ENCODE results near the gene PLXDC2. TPM values are rescaled to one million over a fixed set of nuclear protein-coding genes. Genes with fewer than 3 reads are reported as not detected.

PLXDC2 gene
- polyA plus RNA-seq, 1 donor from 2014 or later = 0.18 TPM

GRCh38 chr10:19902456-19902855 is 86.2 kb downstream of the PLXDC2 start:
- Mint-ChIP-seq H3K4me1 (no peaks in the 10 kb centered on the region), H3K36me3 (no peaks in the 10 kb centered on the region), H3K27ac (no peak overlapping the region), H3K27me3 (no peaks in the 10 kb centered on the region), H3K4me3 (no peak overlapping the region), H3K9me3 (peaks cover 1 to 7% (median 6%) of the 10 kb centered on the region in 3 donors)

GRCh38 chr10:19904202-19904661 is 88.0 kb downstream of the PLXDC2 start:
- H3K4me1 Mint-ChIP-seq = no peaks in the 10 kb centered on the region
- H3K4me3 Mint-ChIP-seq = no peak overlapping the region
- H3K27me3 Mint-ChIP-seq = no peaks in the 10 kb centered on the region
- H3K36me3 Mint-ChIP-seq = no peaks in the 10 kb centered on the region
- peaks cover 1 to 6% (median 1%) of the 10 kb centered on the region in 3 donors for H3K9me3 Mint-ChIP-seq
- no peak overlapping the region for H3K27ac Mint-ChIP-seq

GRCh38 chr10:19906108-19906791 is 90.0 kb downstream of the PLXDC2 start:
- peaks cover 1 to 6% (median 1%) of the 10 kb centered on the region in 3 donors for H3K9me3 Mint-ChIP-seq
- H3K27ac Mint-ChIP-seq = no peak overlapping the region
- H3K27me3 Mint-ChIP-seq = no peaks in the 10 kb centered on the region
- H3K4me1 Mint-ChIP-seq = no peaks in the 10 kb centered on the region
- H3K4me3 Mint-ChIP-seq = no peak overlapping the region
- H3K36me3 Mint-ChIP-seq = no peaks in the 10 kb centered on the region

- Mint-ChIP-seq H3K36me3 (no peaks in the 10 kb centered on the region), H3K4me1 (peaks cover 0 to 3% (median 0%) of the 10 kb centered on the region in 3 donors), H3K27me3 (no peaks in the 10 kb centered on the region), H3K27ac (no peak overlapping the region), H3K9me3 (peaks cover 1 to 6% (median 1%) of the 10 kb centered on the region in 3 donors), H3K4me3 (no peak overlapping the region)
These were observed 92.9 kb downstream of the PLXDC2 start for GRCh38 chr10:19908991-19909696.

GRCh38 chr10:19911886-19912285 is 95.7 kb downstream of the PLXDC2 start:
- Mint-ChIP-seq H3K27me3 (no peaks in the 10 kb centered on the region), H3K36me3 (no peaks in the 10 kb centered on the region), H3K4me3 (no peak overlapping the region), H3K4me1 (peaks cover 0 to 3% (median 0%) of the 10 kb centered on the region in 3 donors), H3K27ac (no peak overlapping the region), H3K9me3 (peaks cover 0 to 1% (median 0%) of the 10 kb centered on the region in 3 donors)

GRCh38 chr10:19913987-19914386 is 97.8 kb downstream of the PLXDC2 start:
- Mint-ChIP-seq H3K27ac (no peak overlapping the region), H3K9me3 (peaks cover 0 to 1% (median 0%) of the 10 kb centered on the region in 3 donors), H3K4me3 (no peak overlapping the region), H3K27me3 (no peaks in the 10 kb centered on the region), H3K36me3 (no peaks in the 10 kb centered on the region), H3K4me1 (peaks cover 0 to 3% (median 0%) of the 10 kb centered on the region in 3 donors)

- Mint-ChIP-seq H3K27ac (no peak overlapping the region), H3K27me3 (no peaks in the 10 kb centered on the region), H3K4me1 (peaks cover 0 to 3% (median 0%) of the 10 kb centered on the region in 3 donors), H3K9me3 (peaks cover 0 to 1% (median 0%) of the 10 kb centered on the region in 3 donors), H3K36me3 (no peaks in the 10 kb centered on the region), H3K4me3 (no peak overlapping the region)
These were observed 98.9 kb downstream of the PLXDC2 start for GRCh38 chr10:19915125-19915524.

GRCh38 chr10:19915816-19916215 is 99.6 kb downstream of the PLXDC2 start:
- no peaks in the 10 kb centered on the region for H3K36me3 Mint-ChIP-seq
- no peaks in the 10 kb centered on the region for H3K27me3 Mint-ChIP-seq
- no peak overlapping the region for H3K4me3 Mint-ChIP-seq
- H3K27ac Mint-ChIP-seq = no peak overlapping the region
- no peaks in the 10 kb centered on the region for H3K9me3 Mint-ChIP-seq
- H3K4me1 Mint-ChIP-seq = peaks cover 0 to 3% (median 0%) of the 10 kb centered on the region in 3 donors

GRCh38 chr10:19917751-19918478 is 101.7 kb downstream of the PLXDC2 start:
- Mint-ChIP-seq H3K36me3 (no peaks in the 10 kb centered on the region), H3K4me1 (peaks cover 0 to 3% (median 0%) of the 10 kb centered on the region in 3 donors), H3K27me3 (no peaks in the 10 kb centered on the region), H3K4me3 (no peak overlapping the region), H3K9me3 (no peaks in the 10 kb centered on the region), H3K27ac (no peak overlapping the region)

GRCh38 chr10:19918794-19919193 is 102.6 kb downstream of the PLXDC2 start:
- peaks cover 0 to 1% (median 0%) of the 10 kb centered on the region in 3 donors for H3K4me1 Mint-ChIP-seq
- no peak overlapping the region for H3K4me3 Mint-ChIP-seq
- H3K36me3 Mint-ChIP-seq = no peaks in the 10 kb centered on the region
- no peak overlapping the region for H3K27ac Mint-ChIP-seq
- H3K27me3 Mint-ChIP-seq = no peaks in the 10 kb centered on the region
- no peaks in the 10 kb centered on the region for H3K9me3 Mint-ChIP-seq

- Mint-ChIP-seq H3K4me3 (no peak overlapping the region), H3K36me3 (no peaks in the 10 kb centered on the region), H3K4me1 (no peaks in the 10 kb centered on the region), H3K27me3 (no peaks in the 10 kb centered on the region), H3K27ac (no peak overlapping the region), H3K9me3 (no peaks in the 10 kb centered on the region)
These were observed 103.4 kb downstream of the PLXDC2 start for GRCh38 chr10:19919671-19920070.

- H3K4me3 Mint-ChIP-seq = no peak overlapping the region
- H3K27me3 Mint-ChIP-seq = no peaks in the 10 kb centered on the region
- H3K36me3 Mint-ChIP-seq = no peaks in the 10 kb centered on the region
- no peak overlapping the region for H3K27ac Mint-ChIP-seq
- no peaks in the 10 kb centered on the region for H3K9me3 Mint-ChIP-seq
- no peaks in the 10 kb centered on the region for H3K4me1 Mint-ChIP-seq
These were observed 104.0 kb downstream of the PLXDC2 start for GRCh38 chr10:19920075-19920726.

GRCh38 chr10:19921300-19922140 is 105.3 kb downstream of the PLXDC2 start:
- Mint-ChIP-seq H3K27ac (no peak overlapping the region), H3K27me3 (no peaks in the 10 kb centered on the region), H3K4me3 (no peak overlapping the region), H3K36me3 (no peaks in the 10 kb centered on the region), H3K9me3 (no peaks in the 10 kb centered on the region), H3K4me1 (no peaks in the 10 kb centered on the region)

Data from IgD-negative memory B cell (primary cell).